Measurements from ENCODE around the gene SHH. TPM values are rescaled to one million over a fixed set of nuclear protein-coding genes. Genes with fewer than 3 reads are reported as not detected.

SHH gene
- total and polyA plus RNA-seq, 2 of the 13 experiments (the other 11 are each of a cell fraction or from before 2014, with no cell fraction given): 1.9 to 3.4 TPM

DNA sequence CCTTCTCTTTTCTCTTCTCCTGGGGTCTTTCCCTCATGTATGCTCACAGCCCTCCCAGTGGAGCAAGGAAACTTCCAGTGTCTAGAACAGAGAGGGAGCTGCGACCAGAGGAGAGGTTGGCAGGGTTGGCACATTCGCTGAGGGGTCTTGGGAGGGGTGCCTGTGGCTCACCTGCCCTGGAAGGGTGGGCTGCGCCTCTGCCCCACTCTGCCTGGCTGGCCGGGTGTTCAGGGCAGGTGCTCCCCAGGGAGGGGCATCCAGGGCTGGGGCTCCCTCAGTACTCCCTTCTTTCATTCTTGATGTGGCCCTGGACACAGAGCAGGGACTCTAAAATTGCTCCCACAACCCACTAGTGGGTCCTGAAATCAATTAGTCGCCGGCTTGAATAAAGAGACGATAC lies 16.9 kb downstream of the SHH start:
- intact Hi-C loops (cut with micrococcal nuclease; ENCODE audit: unreplicated experiment): loop anchor here (5.0 kb wide), 1 partner anchor 1022 kb away; no protein-coding TSS in a partner anchor
- H3K4me3 ChIP-seq (replicated peaks in 1 of 3; ENCODE audit: insufficient read depth in 1 of 3, low read depth in 2 of 3, low read length in 3 of 3): no peak overlapping the region
- in situ Hi-C loops (cut with HindIII; ENCODE audit: extremely low pct_ligation_motif_present, low pct_unique_long_range_greater_than_20kb): loop anchor here (5.0 kb wide), 1 partner anchor 1022 kb away; no protein-coding TSS in a partner anchor
- 52% methylated on average over 5 of the region's 7 CpGs for WGBS (ENCODE audit: low lambda C conversion rate)
- ChIA-PET POLR2A (no interaction called here), CTCF (ENCODE audit: low intra/inter-chr PET ratio, low total read pairs) (no interaction called here)
- H3K27me3 ChIP-seq (ENCODE audit: control insufficient read depth in 1 of 2, insufficient read depth in 2 of 2, low read length in 2 of 2): peaks cover 7 to 38% of the 10 kb centered on the region in 2 experiments; a peak in 4 of 5 replicates
- DNase-seq (ENCODE audit: low spot score) (no peak), ATAC-seq (no peak), FAIRE-seq (no peak)
- no peak overlapping the region for H3K9ac ChIP-seq (ENCODE audit: insufficient read depth, low read depth, low read length)
- no peaks in the 10 kb centered on the region for H3K9me3 ChIP-seq (ENCODE audit: low read length)
- no peak overlapping the region for H3K4me2 ChIP-seq (ENCODE audit: low read depth, low read length)
- no peaks in the 10 kb centered on the region for H3K79me2 ChIP-seq (ENCODE audit: insufficient read depth, low read length)
- no peaks in the 10 kb centered on the region for H4K20me1 ChIP-seq (ENCODE audit: insufficient read depth, low read length)
- H3K27ac ChIP-seq (ENCODE audit: extremely low read length, insufficient read depth, low read length): no peak overlapping the region
- no peak for TF ChIP-seq HNRNPL (IDR thresholded peaks at IDR 0.05; ENCODE audit: low read depth, low read length)
- TF ChIP-seq, protein P1, sequence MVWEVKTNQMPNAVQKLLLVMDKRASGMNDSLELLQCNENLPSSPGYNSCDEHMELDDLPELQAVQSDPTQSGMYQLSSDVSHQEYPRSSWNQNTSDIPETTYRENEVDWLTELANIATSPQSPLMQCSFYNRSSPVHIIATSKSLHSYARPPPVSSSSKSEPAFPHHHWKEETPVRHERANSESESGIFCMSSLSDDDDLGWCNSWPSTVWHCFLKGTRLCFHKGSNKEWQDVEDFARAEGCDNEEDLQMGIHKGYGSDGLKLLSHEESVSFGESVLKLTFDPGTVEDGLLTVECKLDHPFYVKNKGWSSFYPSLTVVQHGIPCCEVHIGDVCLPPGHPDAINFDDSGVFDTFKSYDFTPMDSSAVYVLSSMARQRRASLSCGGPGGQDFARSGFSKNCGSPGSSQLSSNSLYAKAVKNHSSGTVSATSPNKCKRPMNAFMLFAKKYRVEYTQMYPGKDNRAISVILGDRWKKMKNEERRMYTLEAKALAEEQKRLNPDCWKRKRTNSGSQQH (CRISPR knock-in tag; IDR thresholded peaks at IDR 0.05; ENCODE audit: low read depth): no peak
- no peak for TF ChIP-seq CHD2 (IDR thresholded peaks at IDR 0.05; ENCODE audit: low read depth, low read length)
- TF ChIP-seq ZNF136 (CRISPR knock-in tag; IDR thresholded peaks at IDR 0.05; ENCODE audit: low read depth): no peak
- no peak for TF ChIP-seq ZNF333 (CRISPR knock-in tag; IDR thresholded peaks at IDR 0.05; ENCODE audit: borderline replicate concordance)
- TF ChIP-seq ZNF530 (CRISPR knock-in tag; IDR thresholded peaks at IDR 0.05; ENCODE audit: low read depth): no peak
- TF ChIP-seq EED (CRISPR knock-in tag; IDR thresholded peaks at IDR 0.05): no peak
- TF ChIP-seq, protein P2, sequence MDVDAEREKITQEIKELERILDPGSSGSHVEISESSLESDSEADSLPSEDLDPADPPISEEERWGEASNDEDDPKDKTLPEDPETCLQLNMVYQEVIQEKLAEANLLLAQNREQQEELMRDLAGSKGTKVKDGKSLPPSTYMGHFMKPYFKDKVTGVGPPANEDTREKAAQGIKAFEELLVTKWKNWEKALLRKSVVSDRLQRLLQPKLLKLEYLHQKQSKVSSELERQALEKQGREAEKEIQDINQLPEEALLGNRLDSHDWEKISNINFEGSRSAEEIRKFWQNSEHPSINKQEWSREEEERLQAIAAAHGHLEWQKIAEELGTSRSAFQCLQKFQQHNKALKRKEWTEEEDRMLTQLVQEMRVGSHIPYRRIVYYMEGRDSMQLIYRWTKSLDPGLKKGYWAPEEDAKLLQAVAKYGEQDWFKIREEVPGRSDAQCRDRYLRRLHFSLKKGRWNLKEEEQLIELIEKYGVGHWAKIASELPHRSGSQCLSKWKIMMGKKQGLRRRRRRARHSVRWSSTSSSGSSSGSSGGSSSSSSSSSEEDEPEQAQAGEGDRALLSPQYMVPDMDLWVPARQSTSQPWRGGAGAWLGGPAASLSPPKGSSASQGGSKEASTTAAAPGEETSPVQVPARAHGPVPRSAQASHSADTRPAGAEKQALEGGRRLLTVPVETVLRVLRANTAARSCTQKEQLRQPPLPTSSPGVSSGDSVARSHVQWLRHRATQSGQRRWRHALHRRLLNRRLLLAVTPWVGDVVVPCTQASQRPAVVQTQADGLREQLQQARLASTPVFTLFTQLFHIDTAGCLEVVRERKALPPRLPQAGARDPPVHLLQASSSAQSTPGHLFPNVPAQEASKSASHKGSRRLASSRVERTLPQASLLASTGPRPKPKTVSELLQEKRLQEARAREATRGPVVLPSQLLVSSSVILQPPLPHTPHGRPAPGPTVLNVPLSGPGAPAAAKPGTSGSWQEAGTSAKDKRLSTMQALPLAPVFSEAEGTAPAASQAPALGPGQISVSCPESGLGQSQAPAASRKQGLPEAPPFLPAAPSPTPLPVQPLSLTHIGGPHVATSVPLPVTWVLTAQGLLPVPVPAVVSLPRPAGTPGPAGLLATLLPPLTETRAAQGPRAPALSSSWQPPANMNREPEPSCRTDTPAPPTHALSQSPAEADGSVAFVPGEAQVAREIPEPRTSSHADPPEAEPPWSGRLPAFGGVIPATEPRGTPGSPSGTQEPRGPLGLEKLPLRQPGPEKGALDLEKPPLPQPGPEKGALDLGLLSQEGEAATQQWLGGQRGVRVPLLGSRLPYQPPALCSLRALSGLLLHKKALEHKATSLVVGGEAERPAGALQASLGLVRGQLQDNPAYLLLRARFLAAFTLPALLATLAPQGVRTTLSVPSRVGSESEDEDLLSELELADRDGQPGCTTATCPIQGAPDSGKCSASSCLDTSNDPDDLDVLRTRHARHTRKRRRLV (CRISPR knock-in tag; IDR thresholded peaks at IDR 0.05): no peak
- no peak for TF ChIP-seq NFE2L1 (CRISPR knock-in tag; IDR thresholded peaks at IDR 0.05; ENCODE audit: borderline replicate concordance)
- TF ChIP-seq, protein P3, sequence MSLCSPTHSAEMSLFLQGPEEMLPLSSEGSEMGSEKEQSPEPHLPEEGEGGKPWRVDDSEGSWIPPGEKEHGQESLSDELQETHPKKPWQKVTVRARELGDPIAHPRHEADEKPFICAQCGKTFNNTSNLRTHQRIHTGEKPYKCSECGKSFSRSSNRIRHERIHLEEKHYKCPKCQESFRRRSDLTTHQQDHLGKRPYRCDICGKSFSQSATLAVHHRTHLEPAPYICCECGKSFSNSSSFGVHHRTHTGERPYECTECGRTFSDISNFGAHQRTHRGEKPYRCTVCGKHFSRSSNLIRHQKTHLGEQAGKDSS (CRISPR knock-in tag; IDR thresholded peaks at IDR 0.05; ENCODE audit: borderline replicate concordance, low read depth): no peak
- peaks cover 43% of the 10 kb centered on the region for H3K4me1 ChIP-seq (ENCODE audit: insufficient read depth, low read length)
- H3K36me3 ChIP-seq (replicated peaks in 1 of 2; ENCODE audit: control insufficient read depth in 1 of 2, insufficient read depth in 2 of 2, low read length in 2 of 2): no peaks in the 10 kb centered on the region
- no peak overlapping the region for H2AFZ ChIP-seq (ENCODE audit: low read length)
- BruUV-seq (replicated peaks): no TSS peak

Data from HepG2 (cell line).